HFFc6 (cell line): ENCODE measurements around the gene GSTT4. TPM values are rescaled to one million over a fixed set of nuclear protein-coding genes. Genes with fewer than 3 reads are reported as not detected.
"Not testable (repeated sequence)": the region's sequence is repeated elsewhere in the genome, so short reads cannot be mapped to it uniquely, and the experiment has no call there.

Experiments
- DNase-seq: peaks from one replicate; pipeline ENCODE4 v3.0.0-alpha.2; 2018
- H3K27ac Mint-ChIP-seq: 2 replicates; pipeline ENCODE4 v1.8.0; 2020; ENCODE audit warnings: mild to moderate bottlenecking, mixed read lengths
- H3K27me3 Mint-ChIP-seq: 2 replicates; pipeline ENCODE4 v1.8.0; 2021; ENCODE audit warnings: mild to moderate bottlenecking, moderate library complexity, mixed read lengths; ENCODE audit not compliant: insufficient read depth
- H3K36me3 Mint-ChIP-seq: 2 replicates; pipeline ENCODE4 v1.8.0; 2021; ENCODE audit warnings: low read depth, mixed read lengths
- H3K4me1 Mint-ChIP-seq: 2 replicates; pipeline ENCODE4 v1.8.0; 2020; ENCODE audit warnings: low read depth, mixed read lengths
- H3K4me3 Mint-ChIP-seq: 2 replicates; pipeline ENCODE4 v1.8.0; 2020; ENCODE audit warnings: mild to moderate bottlenecking, moderate library complexity, mixed read lengths
- H3K9me3 Mint-ChIP-seq: 2 replicates; pipeline ENCODE4 v1.8.0; 2020; ENCODE audit warnings: mild to moderate bottlenecking, mixed read lengths
- total RNA-seq, 6 experiments: library from RNA; stranded (reverse); fragmentation: NEBNext Ultra II Directional; extraction: Animal tissue kit (Norgen Biotek cat#: 25700); gene quantifications; 2 replicates in 1 of 6; 3 replicates in 5 of 6; pipeline ENCODE4 v1.2.3, GENCODE V29; 2021
- TF ChIP-seq, protein P1 (sequence below): fragments of 200-600 bp; sonication (generic); IDR thresholded peaks from 2 replicates; pipeline ENCODE4 v1.5.0; 2021; ENCODE audit warnings: antibody characterized with exemption, mild to moderate bottlenecking

GSTT4 gene
- total RNA-seq, 6 experiments from 2014 or later: not detected

DNA sequence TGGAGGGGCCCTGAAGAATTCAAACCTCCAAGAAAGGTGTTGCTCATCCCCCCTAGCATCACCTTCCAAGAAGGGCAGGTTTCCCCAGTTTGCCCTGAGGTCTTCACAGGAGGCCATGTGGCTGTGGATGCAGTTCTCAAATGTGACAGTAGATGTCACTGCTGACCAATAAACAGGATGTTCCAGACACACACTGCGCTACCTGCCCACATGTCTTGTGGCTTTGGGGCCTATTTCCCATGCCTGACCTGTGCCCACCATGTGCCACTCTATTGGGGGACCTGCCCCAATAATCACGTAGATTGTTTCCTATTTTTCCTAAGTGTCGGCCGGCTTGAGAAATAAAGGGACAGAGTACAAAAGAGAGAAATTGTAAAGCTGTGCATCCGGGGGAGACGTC lies 20.8 kb downstream of the GSTT4 start:
- H3K36me3 Mint-ChIP-seq: no peaks in the 10 kb centered on the region
- no peaks in the 10 kb centered on the region; the same call in 1 of the 2 replicates for H3K27me3 Mint-ChIP-seq
- no peak overlapping the region for H3K27ac Mint-ChIP-seq
- H3K4me1 Mint-ChIP-seq: no peaks in the 10 kb centered on the region; the same call in 1 of the 2 replicates
- no peak for DNase-seq
- TF ChIP-seq, protein P1, sequence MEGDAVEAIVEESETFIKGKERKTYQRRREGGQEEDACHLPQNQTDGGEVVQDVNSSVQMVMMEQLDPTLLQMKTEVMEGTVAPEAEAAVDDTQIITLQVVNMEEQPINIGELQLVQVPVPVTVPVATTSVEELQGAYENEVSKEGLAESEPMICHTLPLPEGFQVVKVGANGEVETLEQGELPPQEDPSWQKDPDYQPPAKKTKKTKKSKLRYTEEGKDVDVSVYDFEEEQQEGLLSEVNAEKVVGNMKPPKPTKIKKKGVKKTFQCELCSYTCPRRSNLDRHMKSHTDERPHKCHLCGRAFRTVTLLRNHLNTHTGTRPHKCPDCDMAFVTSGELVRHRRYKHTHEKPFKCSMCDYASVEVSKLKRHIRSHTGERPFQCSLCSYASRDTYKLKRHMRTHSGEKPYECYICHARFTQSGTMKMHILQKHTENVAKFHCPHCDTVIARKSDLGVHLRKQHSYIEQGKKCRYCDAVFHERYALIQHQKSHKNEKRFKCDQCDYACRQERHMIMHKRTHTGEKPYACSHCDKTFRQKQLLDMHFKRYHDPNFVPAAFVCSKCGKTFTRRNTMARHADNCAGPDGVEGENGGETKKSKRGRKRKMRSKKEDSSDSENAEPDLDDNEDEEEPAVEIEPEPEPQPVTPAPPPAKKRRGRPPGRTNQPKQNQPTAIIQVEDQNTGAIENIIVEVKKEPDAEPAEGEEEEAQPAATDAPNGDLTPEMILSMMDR: peak; percentile 68
- H3K4me3 Mint-ChIP-seq: no peak overlapping the region
- H3K9me3 Mint-ChIP-seq: no peaks in the 10 kb centered on the region

DNA sequence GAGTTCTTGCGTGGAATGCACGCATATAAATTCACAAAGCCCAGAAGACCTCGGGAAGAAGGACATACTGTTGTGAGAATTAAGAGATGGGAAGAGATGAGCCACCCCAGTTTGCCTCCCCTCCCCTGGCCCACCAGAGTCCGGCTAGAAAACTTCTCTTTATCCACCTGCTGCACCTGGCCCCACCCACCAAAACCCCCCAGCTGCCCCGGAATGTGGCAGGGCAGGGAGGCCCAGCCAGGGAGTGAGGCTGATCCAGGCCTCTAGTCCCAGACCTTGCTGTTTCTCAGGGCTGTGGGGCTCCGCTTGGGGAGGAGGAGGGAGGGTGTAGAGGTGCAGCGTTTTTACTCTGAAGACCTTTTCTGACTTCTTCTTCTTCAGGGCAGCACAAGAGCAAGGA lies 24.7 kb downstream of the GSTT4 start:
- H3K9me3 Mint-ChIP-seq, H3K4me1 Mint-ChIP-seq, H3K27me3 Mint-ChIP-seq, H3K4me3 Mint-ChIP-seq, H3K27ac Mint-ChIP-seq, DNase-seq, H3K36me3 Mint-ChIP-seq: not testable (repeated sequence)

DNA sequence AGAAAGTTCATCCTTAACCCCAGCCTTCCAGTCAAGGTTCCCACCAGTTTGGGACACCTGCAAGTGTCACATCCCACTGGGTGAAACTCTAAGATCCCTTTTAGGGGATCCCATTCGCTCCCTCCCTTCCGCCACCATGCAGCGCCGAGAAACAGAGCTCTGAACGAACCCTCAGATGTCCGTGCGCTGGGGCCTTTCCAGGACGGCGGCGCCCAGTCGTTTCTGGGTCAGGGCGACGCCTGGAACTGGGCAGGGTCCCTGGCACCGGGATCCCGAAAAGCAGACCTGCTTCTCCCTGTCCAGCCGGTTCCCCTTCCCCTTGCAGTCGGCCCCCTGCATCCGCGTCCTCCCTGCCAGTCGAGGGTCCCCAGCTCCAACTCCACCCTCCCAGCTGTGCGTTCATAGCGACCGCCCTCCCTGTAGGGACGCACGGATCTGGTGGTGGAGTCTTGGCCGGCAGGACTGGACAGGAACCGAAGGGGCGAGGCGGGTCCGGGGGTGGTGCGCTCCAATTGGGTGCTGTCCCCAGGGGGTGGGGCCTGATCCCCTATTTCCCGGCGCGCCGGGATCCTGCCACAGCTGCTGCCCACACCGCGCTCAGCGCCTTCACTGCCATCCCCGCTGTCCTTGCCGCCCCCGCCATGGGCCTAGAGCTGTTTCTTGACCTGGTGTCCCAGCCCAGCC lies 25.6 kb downstream of the GSTT4 start, which contains the start of gene GSTT2:
GSTT2 (plus strand) TSS at position 578 of the 684 bp plus-strand sequence.
- H3K36me3 Mint-ChIP-seq, H3K4me1 Mint-ChIP-seq, DNase-seq, H3K4me3 Mint-ChIP-seq, H3K27ac Mint-ChIP-seq, H3K27me3 Mint-ChIP-seq, H3K9me3 Mint-ChIP-seq: not testable (repeated sequence)

DNA sequence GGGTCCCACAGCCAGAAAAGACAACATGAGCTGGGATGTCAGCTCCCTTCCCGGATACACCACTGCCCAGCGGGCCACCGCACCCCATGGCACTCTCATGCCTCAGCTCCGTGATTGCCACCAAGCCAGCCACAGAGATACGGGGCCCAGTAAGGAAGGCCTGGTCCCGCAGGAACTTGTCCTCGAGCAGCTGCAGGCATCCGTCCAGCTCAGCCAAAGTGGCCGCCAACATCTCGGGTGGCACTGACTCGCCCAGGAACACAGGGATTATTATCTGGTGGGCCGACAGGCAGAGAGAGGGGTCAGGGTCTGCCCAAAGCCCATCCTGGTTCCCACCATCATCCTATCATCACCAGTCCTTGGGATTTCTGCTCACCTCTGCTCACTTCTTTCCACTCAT lies 27.9 kb downstream of the GSTT4 start:
- not testable (repeated sequence) for DNase-seq, H3K9me3 Mint-ChIP-seq, H3K4me3 Mint-ChIP-seq, H3K4me1 Mint-ChIP-seq, H3K27ac Mint-ChIP-seq, H3K27me3 Mint-ChIP-seq, H3K36me3 Mint-ChIP-seq

DNA sequence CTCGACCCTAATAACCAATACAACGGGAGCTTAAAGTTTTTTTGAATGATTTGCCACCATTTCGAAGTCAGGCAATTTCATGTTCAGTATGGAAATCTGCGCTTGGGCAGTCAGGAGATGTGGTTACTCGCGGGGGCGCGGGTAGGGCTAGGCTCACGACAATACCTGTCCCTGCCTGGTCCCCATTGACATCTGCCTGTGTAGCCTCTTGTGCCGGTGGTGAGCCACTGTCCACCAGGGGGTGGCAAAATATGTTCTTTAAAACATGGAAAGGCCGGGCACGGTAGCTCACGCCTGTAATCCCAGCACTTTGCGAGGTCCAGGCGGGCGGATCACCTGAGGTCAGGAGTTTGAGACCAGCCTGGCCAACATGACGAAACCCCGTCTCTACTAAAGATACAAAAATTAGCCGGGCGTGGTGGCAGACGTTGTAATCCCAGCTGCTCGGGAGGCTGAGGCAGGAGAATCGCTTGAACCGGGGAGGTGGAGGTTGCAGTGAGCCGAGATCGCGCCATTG lies 30.4 kb downstream of the GSTT4 start:
- not testable (repeated sequence) for H3K27ac Mint-ChIP-seq

DNA sequence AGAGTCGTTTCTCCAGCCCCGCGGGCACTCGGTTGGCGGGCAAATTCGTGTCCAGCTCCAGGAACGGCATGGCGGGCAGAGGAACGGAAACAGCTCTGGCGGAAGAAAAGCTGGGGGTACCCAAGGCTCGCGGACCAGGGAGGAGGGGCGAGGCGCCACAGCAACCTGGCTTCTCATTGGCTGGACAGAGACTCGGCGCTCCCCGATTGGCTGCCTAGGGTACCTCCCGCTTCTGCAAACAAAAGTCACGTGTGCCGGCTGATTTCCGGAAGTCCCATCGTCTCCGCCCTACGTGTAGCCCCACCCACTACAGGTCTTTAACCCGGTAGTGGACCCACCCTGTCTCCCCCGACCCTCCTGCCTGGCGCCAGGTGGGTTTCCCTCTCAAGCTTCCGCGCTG lies 30.9 kb downstream of the GSTT4 start, which contains the start of gene DDT:
DDT (minus strand) TSS at position 97 of the 400 bp plus-strand sequence; CDS start at position 70, 27 bp downstream.
- not testable (repeated sequence) for DNase-seq, H3K9me3 Mint-ChIP-seq, H3K27ac Mint-ChIP-seq, H3K4me3 Mint-ChIP-seq, H3K27me3 Mint-ChIP-seq
- peaks cover 10% of the 10 kb centered on the region for H3K4me1 Mint-ChIP-seq
- H3K36me3 Mint-ChIP-seq: peaks cover 12% of the 10 kb centered on the region

More for the DNA sequence above, 30.4 kb downstream of the GSTT4 start:
- H3K9me3 Mint-ChIP-seq, H3K36me3 Mint-ChIP-seq, DNase-seq, H3K4me3 Mint-ChIP-seq, H3K27me3 Mint-ChIP-seq, H3K4me1 Mint-ChIP-seq: not testable (repeated sequence)

DNA sequence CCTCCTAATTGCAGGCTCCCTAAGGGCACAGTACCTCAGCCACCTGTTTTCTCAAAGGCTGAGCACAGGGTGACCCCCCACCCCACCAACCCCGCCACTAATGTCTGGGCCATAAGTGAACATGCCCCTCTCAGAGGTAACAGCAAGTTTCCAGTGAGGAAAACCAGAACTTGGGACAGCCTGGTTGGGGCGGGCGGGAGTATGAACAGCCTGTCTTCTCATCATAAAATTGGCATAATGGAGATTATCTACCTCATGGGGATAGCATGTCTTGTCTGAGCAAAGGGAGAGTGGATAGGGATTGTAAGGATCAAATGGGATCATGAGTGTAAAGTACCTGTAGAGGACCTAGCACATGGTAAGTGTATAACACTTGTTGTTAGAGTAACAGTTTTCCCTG lies 33.3 kb downstream of the GSTT4 start:
- DNase-seq, H3K27ac Mint-ChIP-seq, H3K9me3 Mint-ChIP-seq, H3K27me3 Mint-ChIP-seq: not testable (repeated sequence)
- H3K4me1 Mint-ChIP-seq: peaks cover 10% of the 10 kb centered on the region
- peaks cover 12% of the 10 kb centered on the region for H3K36me3 Mint-ChIP-seq
- H3K4me3 Mint-ChIP-seq: peak overlapping the region; percentile 53

DNA sequence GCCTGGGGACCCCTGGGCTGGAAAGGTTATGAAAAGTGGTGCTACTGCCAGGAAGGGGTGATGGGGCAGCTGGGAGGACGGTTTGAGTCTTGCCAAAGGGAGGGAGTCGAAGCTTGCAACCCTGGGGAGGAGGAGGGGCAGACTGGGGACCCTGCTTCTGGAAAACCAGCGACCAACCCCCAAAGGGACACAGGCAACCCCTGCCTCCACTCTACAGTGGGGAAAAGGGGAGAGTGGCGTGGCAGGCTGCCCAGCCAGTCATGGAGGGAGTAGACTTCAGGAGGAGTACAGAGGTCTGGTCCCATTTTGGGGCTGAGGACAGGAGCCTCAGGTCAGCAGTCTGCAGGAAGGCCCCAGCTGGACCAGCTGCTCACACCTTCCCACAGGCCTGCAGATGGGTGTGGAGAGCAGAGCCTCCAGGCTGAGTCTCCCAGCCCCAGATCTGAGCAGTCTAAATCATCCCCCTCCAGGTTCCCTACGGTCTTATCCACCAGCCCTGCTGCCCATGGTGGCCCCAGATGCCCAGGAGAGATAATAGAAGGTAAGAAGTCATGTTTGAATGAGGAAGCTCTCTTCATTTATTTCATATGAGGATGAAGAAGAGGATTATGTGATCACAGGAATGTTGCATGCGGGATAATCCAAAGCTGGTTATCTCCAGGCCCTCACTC lies 34.3 kb downstream of the GSTT4 start:
- no peaks in the 10 kb centered on the region for H3K9me3 Mint-ChIP-seq
- peaks cover 4% of the 10 kb centered on the region; the same call in 1 of the 2 replicates for H3K27me3 Mint-ChIP-seq
- DNase-seq: no peak
- TF ChIP-seq, protein P1: no peak
- peaks cover 12% of the 10 kb centered on the region for H3K36me3 Mint-ChIP-seq
- no peak overlapping the region for H3K4me3 Mint-ChIP-seq
- H3K27ac Mint-ChIP-seq: peak overlapping the region; percentile 3; the same call in 1 of the 2 replicates
- peaks cover 10% of the 10 kb centered on the region for H3K4me1 Mint-ChIP-seq
